Measurements from ENCODE around the gene SFXN2. TPM values are rescaled to one million over a fixed set of nuclear protein-coding genes. Genes with fewer than 3 reads are reported as not detected.
A peak's percentile ranks its signal among the peaks of the same experiment; 100 is the strongest.

Gene SFXN2
- total RNA-seq, 4 donors from 2014 or later: 0.20 to 5.0 (median 0.76) TPM

- TF ChIP-seq POLR2A (IDR thresholded peaks at IDR 0.05) (no peak), CTCF (IDR thresholded peaks at IDR 0.05 in 4 of 5, conservative IDR thresholded peaks at IDR 0.05 in 1 of 5) (peak; percentile 93 to 96 (median 95))
- intact Hi-C loops (cut with DNase I; ENCODE audit: low total_unique reads): loop anchor here (1.0 to 10.0 kb wide), 7 partner anchors 106 to 605 kb away; partner anchors contain the start of genes BORCS7 and RPEL1
- peak; percentile 91 to 96 for ATAC-seq
- peaks cover 0 to 4% of the 10 kb centered on the region in 2 donors for H3K4me1 ChIP-seq
- no peak overlapping the region for H3K4me3 ChIP-seq
- no peaks in the 10 kb centered on the region for H3K9me3 ChIP-seq
- peaks cover 0 to 6% of the 10 kb centered on the region in 2 donors for H3K36me3 ChIP-seq
- DNase-seq: peak; percentile 66 to 85
- H3K27ac ChIP-seq: no peak overlapping the region
- in situ Hi-C loops (cut with MboI; ENCODE audit: low sequenced_read_pairs in 4 of 4): loop anchor here (5.0 to 25.0 kb wide), 7 partner anchors 103 to 515 kb away; partner anchors contain the start of genes RPEL1 (in 4 of the 4) and CYP17A1 (in 1 of the 4)
- no peaks in the 10 kb centered on the region for H3K27me3 ChIP-seq
Measured at GRCh38 chr10:102729029-102730026, 14.9 kb downstream of the SFXN2 start.

- intact Hi-C loops (cut with DNase I; ENCODE audit: low total_unique reads) (no loop called here), in situ Hi-C loops (cut with MboI; ENCODE audit: low sequenced_read_pairs in 4 of 4) (loop anchor here in 3 of 4 donors (5.0 to 25.0 kb wide), 3 partner anchors 171 to 506 kb away; partner anchors contain the start of gene RPEL1 (in 2 of the 3))
- Histone ChIP-seq H3K36me3 (peaks cover 0 to 9% of the 10 kb centered on the region in 2 donors), H3K27me3 (no peaks in the 10 kb centered on the region), H3K27ac (no peak overlapping the region), H3K9me3 (no peaks in the 10 kb centered on the region), H3K4me1 (no peaks in the 10 kb centered on the region), H3K4me3 (no peak overlapping the region)
- TF ChIP-seq CTCF (IDR thresholded peaks at IDR 0.05 in 4 of 5, conservative IDR thresholded peaks at IDR 0.05 in 1 of 5) (no peak), POLR2A (IDR thresholded peaks at IDR 0.05) (no peak)
- no peak for DNase-seq
- no peak for ATAC-seq
Measured at GRCh38 chr10:102731222-102731800, 16.9 kb downstream of the SFXN2 start.

- no peak overlapping the region for H3K4me3 ChIP-seq
- H3K27me3 ChIP-seq: no peaks in the 10 kb centered on the region
- no peaks in the 10 kb centered on the region for H3K4me1 ChIP-seq
- TF ChIP-seq CTCF (IDR thresholded peaks at IDR 0.05 in 4 of 5, conservative IDR thresholded peaks at IDR 0.05 in 1 of 5) (no peak), POLR2A (IDR thresholded peaks at IDR 0.05) (no peak)
- no peak for ATAC-seq
- no peaks in the 10 kb centered on the region for H3K9me3 ChIP-seq
- H3K27ac ChIP-seq: no peak overlapping the region
- DNase-seq: no peak
- peaks cover 0 to 9% of the 10 kb centered on the region in 2 donors for H3K36me3 ChIP-seq
- in situ Hi-C loops (cut with MboI; ENCODE audit: low sequenced_read_pairs in 4 of 4) (loop anchor here in 3 of 4 donors (5.0 to 25.0 kb wide), 3 partner anchors 170 to 505 kb away; partner anchors contain the start of gene RPEL1 (in 2 of the 3)), intact Hi-C loops (cut with DNase I; ENCODE audit: low total_unique reads) (no loop called here)
Measured at GRCh38 chr10:102732661-102733060, 18.2 kb downstream of the SFXN2 start.

GRCh38 chr10:102735065-102735562, 20.7 kb downstream of the SFXN2 start:
- H3K9me3 ChIP-seq: no peaks in the 10 kb centered on the region
- DNase-seq (peak; percentile 24 to 68), ATAC-seq (peak; percentile 49 to 55)
- no peaks in the 10 kb centered on the region for H3K4me1 ChIP-seq
- H3K36me3 ChIP-seq: peaks cover 0 to 3% of the 10 kb centered on the region in 2 donors
- TF ChIP-seq CTCF (IDR thresholded peaks at IDR 0.05 in 4 of 5, conservative IDR thresholded peaks at IDR 0.05 in 1 of 5): no peak
- H3K27me3 ChIP-seq: no peaks in the 10 kb centered on the region
- no peak overlapping the region for H3K4me3 ChIP-seq
- no peak overlapping the region for H3K27ac ChIP-seq
- intact Hi-C loops (cut with DNase I; ENCODE audit: low total_unique reads) (no loop called here), in situ Hi-C loops (cut with MboI; ENCODE audit: low sequenced_read_pairs in 4 of 4) (loop anchor here in 3 of 4 donors (25.0 kb wide), 2 partner anchors 327 to 502 kb away; partner anchors contain the start of gene RPEL1 (in 2 of the 3))

All from gastrocnemius medialis (tissue), 4 donors.